ENCODE results near the gene GAMT. TPM values are rescaled to one million over a fixed set of nuclear protein-coding genes. Genes with fewer than 3 reads are reported as not detected.

GAMT gene
- total and polyA plus RNA-seq, 2 of the 13 experiments (the other 11 are each of a cell fraction or from before 2014, with no cell fraction given), result 115 to 124 TPM

DNA sequence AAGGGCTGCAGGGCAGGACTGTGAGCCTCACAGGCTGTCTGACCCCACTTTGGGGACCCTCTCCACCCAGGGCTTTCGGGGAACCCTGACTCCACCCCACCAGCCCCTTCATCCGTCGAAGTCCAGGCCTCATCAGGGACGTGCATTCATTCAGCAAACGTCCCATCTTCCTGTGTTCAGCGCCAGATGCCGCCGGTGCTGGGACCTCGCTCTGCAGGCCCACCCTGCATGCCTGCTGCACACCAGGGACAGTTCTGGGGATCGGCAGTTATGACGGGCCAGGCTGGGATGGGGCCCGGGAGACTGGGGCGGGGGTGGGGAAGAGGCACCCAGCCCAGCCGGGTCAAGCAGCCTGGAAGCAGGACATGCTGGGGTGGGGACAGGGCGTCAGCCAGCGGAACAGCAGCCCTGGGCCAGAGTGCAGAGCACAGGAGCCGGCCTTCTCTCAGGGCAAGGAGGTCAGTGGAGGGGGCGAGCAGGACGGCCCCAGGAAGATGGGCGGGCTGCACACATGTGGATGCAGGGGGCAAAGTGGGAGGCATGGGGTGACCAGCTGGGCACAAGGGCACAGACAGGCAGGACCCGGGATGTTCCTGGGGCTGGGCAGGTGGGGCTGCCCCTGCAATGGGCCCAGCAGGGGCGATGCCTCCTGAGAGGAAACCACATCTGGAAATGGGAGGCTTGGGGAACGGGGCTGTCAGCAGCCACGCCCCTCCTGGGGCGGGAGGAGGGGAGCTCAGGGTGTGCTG is 5.1 kb downstream of the GAMT start (continued):
- TF ChIP-seq RBAK (CRISPR knock-in tag; IDR thresholded peaks at IDR 0.05), result peak; percentile 44; the same call in 1 of the 2 replicates
- no peak for TF ChIP-seq ZFAT (CRISPR knock-in tag; conservative IDR thresholded peaks at IDR 0.05)
- TF ChIP-seq ZNF496 (CRISPR knock-in tag; IDR thresholded peaks at IDR 0.05; ENCODE audit: insufficient replicate concordance), result no peak
- no peak for TF ChIP-seq SMAD3 (CRISPR knock-in tag; IDR thresholded peaks at IDR 0.05)
- 0 out of 2 replicates have a peak, but pooled peaks have one; percentile 5 for TF ChIP-seq ZNF558 (CRISPR knock-in tag; IDR thresholded peaks at IDR 0.05; ENCODE audit: borderline replicate concordance)
- TF ChIP-seq, protein P1, sequence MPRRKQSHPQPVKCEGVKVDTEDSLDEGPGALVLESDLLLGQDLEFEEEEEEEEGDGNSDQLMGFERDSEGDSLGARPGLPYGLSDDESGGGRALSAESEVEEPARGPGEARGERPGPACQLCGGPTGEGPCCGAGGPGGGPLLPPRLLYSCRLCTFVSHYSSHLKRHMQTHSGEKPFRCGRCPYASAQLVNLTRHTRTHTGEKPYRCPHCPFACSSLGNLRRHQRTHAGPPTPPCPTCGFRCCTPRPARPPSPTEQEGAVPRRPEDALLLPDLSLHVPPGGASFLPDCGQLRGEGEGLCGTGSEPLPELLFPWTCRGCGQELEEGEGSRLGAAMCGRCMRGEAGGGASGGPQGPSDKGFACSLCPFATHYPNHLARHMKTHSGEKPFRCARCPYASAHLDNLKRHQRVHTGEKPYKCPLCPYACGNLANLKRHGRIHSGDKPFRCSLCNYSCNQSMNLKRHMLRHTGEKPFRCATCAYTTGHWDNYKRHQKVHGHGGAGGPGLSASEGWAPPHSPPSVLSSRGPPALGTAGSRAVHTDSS (CRISPR knock-in tag; conservative IDR thresholded peaks at IDR 0.05), result no peak
- TF ChIP-seq, protein P2, sequence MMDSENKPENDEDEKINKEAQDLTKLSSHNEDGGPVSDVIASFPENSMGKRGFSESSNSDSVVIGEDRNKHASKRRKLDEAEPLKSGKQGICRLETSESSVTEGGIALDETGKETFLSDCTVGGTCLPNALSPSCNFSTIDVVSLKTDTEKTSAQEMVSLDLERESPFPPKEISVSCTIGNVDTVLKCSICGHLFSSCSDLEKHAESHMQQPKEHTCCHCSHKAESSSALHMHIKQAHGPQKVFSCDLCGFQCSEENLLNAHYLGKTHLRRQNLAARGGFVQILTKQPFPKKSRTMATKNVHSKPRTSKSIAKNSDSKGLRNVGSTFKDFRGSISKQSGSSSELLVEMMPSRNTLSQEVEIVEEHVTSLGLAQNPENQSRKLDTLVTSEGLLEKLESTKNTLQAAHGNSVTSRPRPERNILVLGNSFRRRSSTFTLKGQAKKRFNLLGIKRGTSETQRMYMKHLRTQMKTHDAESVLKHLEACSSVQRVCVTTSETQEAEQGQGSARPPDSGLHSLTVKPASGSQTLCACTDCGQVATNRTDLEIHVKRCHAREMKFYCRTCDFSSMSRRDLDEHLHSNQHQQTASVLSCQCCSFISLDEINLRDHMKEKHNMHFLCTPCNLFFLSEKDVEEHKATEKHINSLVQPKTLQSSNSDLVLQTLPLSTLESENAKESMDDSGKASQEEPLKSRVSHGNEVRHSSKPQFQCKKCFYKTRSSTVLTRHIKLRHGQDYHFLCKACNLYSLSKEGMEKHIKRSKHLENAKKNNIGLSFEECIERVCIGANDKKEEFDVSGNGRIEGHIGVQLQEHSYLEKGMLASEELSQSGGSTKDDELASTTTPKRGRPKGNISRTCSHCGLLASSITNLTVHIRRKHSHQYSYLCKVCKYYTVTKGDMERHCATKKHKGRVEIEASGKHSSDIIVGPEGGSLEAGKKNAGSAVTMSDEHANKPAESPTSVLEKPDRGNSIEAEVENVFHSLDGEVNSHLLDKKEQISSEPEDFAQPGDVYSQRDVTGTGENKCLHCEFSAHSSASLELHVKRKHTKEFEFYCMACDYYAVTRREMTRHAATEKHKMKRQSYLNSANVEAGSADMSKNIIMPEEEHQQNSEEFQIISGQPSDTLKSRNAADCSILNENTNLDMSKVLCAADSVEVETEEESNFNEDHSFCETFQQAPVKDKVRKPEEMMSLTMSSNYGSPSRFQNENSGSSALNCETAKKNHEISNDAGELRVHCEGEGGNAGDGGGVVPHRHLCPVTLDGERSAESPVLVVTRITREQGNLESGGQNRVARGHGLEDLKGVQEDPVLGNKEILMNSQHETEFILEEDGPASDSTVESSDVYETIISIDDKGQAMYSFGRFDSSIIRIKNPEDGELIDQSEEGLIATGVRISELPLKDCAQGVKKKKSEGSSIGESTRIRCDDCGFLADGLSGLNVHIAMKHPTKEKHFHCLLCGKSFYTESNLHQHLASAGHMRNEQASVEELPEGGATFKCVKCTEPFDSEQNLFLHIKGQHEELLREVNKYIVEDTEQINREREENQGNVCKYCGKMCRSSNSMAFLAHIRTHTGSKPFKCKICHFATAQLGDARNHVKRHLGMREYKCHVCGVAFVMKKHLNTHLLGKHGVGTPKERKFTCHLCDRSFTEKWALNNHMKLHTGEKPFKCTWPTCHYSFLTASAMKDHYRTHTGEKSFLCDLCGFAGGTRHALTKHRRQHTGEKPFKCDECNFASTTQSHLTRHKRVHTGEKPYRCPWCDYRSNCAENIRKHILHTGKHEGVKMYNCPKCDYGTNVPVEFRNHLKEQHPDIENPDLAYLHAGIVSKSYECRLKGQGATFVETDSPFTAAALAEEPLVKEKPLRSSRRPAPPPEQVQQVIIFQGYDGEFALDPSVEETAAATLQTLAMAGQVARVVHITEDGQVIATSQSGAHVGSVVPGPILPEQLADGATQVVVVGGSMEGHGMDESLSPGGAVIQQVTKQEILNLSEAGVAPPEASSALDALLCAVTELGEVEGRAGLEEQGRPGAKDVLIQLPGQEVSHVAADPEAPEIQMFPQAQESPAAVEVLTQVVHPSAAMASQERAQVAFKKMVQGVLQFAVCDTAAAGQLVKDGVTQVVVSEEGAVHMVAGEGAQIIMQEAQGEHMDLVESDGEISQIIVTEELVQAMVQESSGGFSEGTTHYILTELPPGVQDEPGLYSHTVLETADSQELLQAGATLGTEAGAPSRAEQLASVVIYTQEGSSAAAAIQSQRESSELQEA (CRISPR knock-in tag; IDR thresholded peaks at IDR 0.05; ENCODE audit: not compliant biosample characterization), result no peak
- TF ChIP-seq HNRNPH1 (optimal IDR thresholded peaks at IDR 0.05; ENCODE audit: low read depth, low read length), result peak; percentile 23
- TF ChIP-seq, protein P3, sequence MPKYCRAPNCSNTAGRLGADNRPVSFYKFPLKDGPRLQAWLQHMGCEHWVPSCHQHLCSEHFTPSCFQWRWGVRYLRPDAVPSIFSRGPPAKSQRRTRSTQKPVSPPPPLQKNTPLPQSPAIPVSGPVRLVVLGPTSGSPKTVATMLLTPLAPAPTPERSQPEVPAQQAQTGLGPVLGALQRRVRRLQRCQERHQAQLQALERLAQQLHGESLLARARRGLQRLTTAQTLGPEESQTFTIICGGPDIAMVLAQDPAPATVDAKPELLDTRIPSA (CRISPR knock-in tag; IDR thresholded peaks at IDR 0.05; ENCODE audit: borderline replicate concordance), result no peak
- no peak for TF ChIP-seq FOXP1 (IDR thresholded peaks at IDR 0.05)
- TF ChIP-seq FOXP1 (CRISPR knock-in tag; IDR thresholded peaks at IDR 0.05), result no peak
- no peak for TF ChIP-seq HOXA7 (CRISPR knock-in tag; IDR thresholded peaks at IDR 0.05)
- TF ChIP-seq MTA3 (CRISPR knock-in tag; IDR thresholded peaks at IDR 0.05), result no peak
- peak; percentile 35; the same call in 1 of the 2 replicates for TF ChIP-seq KDM2A (CRISPR knock-in tag; IDR thresholded peaks at IDR 0.05; ENCODE audit: borderline replicate concordance, low read depth)
- TF ChIP-seq CCDC6 (CRISPR knock-in tag; IDR thresholded peaks at IDR 0.05), result no peak
- TF ChIP-seq, protein P4, sequence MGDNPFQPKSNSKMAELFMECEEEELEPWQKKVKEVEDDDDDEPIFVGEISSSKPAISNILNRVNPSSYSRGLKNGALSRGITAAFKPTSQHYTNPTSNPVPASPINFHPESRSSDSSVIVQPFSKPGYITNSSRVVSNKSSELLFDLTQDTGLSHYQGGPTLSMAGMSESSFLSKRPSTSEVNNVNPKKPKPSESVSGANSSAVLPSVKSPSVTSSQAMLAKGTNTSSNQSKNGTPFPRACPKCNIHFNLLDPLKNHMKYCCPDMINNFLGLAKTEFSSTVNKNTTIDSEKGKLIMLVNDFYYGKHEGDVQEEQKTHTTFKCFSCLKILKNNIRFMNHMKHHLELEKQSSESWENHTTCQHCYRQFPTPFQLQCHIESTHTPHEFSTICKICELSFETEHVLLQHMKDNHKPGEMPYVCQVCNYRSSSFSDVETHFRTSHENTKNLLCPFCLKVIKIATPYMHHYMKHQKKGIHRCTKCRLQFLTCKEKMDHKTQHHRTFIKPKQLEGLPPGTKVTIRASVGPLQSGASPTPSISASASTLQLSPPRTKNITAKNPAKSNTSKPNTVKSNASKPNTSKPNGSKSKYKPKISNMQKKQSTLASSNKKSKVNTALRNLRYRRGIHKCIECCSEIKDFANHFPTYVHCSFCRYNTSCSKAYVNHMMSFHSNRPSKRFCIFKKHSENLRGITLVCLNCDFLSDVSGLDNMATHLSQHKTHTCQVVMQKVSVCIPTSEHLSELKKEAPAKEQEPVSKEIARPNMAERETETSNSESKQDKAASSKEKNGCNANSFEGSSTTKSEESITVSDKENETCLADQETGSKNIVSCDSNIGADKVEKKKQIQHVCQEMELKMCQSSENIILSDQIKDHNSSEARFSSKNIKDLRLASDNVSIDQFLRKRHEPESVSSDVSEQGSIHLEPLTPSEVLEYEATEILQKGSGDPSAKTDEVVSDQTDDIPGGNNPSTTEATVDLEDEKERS (CRISPR knock-in tag; IDR thresholded peaks at IDR 0.05), result no peak

Data from HepG2 (cell line).